ENCODE measurements around the gene MTUS2. TPM values are rescaled to one million over a fixed set of nuclear protein-coding genes. Genes with fewer than 3 reads are reported as not detected.

Gene MTUS2
- total and polyA plus RNA-seq, 2 experiments from 2014 or later, result 0.27 to 0.38 TPM

DNA sequence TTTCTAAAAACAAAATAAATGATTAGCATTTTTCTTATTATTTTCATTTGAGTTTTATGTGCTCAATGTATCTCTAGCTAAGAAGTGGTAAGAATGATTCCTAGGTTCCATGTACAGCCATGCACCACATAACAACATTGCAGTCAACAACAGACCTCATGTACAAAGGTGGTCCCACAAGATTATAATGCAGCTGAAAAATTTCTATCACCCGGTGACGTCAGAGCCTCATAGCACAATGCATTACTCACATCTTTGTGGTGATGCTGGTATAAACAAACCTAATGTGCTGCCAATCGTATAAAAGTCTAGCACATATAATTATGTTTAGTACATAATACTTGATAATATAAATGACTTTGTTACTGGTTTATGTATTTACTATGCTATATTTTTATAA, 654.9 kb downstream of the MTUS2 start:
- H3K27ac ChIP-seq (ENCODE audit: low read depth), result no peak overlapping the region
- Mint-ChIP-seq H3K27me3 (ENCODE audit: insufficient read depth, low read depth, poor library complexity) (peaks cover 4% of the 10 kb centered on the region), H3K36me3 (ENCODE audit: low read depth) (no peaks in the 10 kb centered on the region), H3K9me3 (no peaks in the 10 kb centered on the region), H3K27ac (no peak overlapping the region), H3K4me1 (peaks cover 3% of the 10 kb centered on the region; the same call in 2 of the 3 replicates), H3K4me3 (no peak overlapping the region)
- DNase-seq (ENCODE audit: low spot score) (no peak), ATAC-seq (no peak)
- H2AFZ ChIP-seq, result no peak overlapping the region
- no peak for TF ChIP-seq CREB1 (CRISPR knock-in tag; IDR thresholded peaks at IDR 0.05; ENCODE audit: low read depth)
- TF ChIP-seq, protein P1, sequence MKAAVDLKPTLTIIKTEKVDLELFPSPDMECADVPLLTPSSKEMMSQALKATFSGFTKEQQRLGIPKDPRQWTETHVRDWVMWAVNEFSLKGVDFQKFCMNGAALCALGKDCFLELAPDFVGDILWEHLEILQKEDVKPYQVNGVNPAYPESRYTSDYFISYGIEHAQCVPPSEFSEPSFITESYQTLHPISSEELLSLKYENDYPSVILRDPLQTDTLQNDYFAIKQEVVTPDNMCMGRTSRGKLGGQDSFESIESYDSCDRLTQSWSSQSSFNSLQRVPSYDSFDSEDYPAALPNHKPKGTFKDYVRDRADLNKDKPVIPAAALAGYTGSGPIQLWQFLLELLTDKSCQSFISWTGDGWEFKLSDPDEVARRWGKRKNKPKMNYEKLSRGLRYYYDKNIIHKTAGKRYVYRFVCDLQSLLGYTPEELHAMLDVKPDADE (IDR thresholded peaks at IDR 0.05), result no peak
- no peak for TF ChIP-seq STAT1 (IDR thresholded peaks at IDR 0.05; ENCODE audit: unreplicated experiment)
- no peak for TF ChIP-seq EZH2phosphoT487 (IDR thresholded peaks at IDR 0.05; ENCODE audit: unreplicated experiment)
- TF ChIP-seq, protein P2, sequence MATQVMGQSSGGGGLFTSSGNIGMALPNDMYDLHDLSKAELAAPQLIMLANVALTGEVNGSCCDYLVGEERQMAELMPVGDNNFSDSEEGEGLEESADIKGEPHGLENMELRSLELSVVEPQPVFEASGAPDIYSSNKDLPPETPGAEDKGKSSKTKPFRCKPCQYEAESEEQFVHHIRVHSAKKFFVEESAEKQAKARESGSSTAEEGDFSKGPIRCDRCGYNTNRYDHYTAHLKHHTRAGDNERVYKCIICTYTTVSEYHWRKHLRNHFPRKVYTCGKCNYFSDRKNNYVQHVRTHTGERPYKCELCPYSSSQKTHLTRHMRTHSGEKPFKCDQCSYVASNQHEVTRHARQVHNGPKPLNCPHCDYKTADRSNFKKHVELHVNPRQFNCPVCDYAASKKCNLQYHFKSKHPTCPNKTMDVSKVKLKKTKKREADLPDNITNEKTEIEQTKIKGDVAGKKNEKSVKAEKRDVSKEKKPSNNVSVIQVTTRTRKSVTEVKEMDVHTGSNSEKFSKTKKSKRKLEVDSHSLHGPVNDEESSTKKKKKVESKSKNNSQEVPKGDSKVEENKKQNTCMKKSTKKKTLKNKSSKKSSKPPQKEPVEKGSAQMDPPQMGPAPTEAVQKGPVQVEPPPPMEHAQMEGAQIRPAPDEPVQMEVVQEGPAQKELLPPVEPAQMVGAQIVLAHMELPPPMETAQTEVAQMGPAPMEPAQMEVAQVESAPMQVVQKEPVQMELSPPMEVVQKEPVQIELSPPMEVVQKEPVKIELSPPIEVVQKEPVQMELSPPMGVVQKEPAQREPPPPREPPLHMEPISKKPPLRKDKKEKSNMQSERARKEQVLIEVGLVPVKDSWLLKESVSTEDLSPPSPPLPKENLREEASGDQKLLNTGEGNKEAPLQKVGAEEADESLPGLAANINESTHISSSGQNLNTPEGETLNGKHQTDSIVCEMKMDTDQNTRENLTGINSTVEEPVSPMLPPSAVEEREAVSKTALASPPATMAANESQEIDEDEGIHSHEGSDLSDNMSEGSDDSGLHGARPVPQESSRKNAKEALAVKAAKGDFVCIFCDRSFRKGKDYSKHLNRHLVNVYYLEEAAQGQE (IDR thresholded peaks at IDR 0.05; ENCODE audit: unreplicated experiment), result no peak
- TF ChIP-seq, protein P3, sequence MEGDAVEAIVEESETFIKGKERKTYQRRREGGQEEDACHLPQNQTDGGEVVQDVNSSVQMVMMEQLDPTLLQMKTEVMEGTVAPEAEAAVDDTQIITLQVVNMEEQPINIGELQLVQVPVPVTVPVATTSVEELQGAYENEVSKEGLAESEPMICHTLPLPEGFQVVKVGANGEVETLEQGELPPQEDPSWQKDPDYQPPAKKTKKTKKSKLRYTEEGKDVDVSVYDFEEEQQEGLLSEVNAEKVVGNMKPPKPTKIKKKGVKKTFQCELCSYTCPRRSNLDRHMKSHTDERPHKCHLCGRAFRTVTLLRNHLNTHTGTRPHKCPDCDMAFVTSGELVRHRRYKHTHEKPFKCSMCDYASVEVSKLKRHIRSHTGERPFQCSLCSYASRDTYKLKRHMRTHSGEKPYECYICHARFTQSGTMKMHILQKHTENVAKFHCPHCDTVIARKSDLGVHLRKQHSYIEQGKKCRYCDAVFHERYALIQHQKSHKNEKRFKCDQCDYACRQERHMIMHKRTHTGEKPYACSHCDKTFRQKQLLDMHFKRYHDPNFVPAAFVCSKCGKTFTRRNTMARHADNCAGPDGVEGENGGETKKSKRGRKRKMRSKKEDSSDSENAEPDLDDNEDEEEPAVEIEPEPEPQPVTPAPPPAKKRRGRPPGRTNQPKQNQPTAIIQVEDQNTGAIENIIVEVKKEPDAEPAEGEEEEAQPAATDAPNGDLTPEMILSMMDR (conservative IDR thresholded peaks at IDR 0.05; ENCODE audit: low read depth in 2 of 2), result no peak
- TF ChIP-seq ZNF331 (CRISPR knock-in tag; IDR thresholded peaks at IDR 0.05; ENCODE audit: low read depth), result no peak
- TF ChIP-seq POLR2AphosphoS5 (IDR thresholded peaks at IDR 0.05; ENCODE audit: low read depth), result no peak
- TF ChIP-seq ZNF114 (CRISPR knock-in tag; IDR thresholded peaks at IDR 0.05), result no peak
- TF ChIP-seq EZH2 (IDR thresholded peaks at IDR 0.05; ENCODE audit: low read depth, unreplicated experiment), result no peak
- no peak for TF ChIP-seq JUNB (IDR thresholded peaks at IDR 0.05; ENCODE audit: unreplicated experiment)
- TF ChIP-seq, protein P4, sequence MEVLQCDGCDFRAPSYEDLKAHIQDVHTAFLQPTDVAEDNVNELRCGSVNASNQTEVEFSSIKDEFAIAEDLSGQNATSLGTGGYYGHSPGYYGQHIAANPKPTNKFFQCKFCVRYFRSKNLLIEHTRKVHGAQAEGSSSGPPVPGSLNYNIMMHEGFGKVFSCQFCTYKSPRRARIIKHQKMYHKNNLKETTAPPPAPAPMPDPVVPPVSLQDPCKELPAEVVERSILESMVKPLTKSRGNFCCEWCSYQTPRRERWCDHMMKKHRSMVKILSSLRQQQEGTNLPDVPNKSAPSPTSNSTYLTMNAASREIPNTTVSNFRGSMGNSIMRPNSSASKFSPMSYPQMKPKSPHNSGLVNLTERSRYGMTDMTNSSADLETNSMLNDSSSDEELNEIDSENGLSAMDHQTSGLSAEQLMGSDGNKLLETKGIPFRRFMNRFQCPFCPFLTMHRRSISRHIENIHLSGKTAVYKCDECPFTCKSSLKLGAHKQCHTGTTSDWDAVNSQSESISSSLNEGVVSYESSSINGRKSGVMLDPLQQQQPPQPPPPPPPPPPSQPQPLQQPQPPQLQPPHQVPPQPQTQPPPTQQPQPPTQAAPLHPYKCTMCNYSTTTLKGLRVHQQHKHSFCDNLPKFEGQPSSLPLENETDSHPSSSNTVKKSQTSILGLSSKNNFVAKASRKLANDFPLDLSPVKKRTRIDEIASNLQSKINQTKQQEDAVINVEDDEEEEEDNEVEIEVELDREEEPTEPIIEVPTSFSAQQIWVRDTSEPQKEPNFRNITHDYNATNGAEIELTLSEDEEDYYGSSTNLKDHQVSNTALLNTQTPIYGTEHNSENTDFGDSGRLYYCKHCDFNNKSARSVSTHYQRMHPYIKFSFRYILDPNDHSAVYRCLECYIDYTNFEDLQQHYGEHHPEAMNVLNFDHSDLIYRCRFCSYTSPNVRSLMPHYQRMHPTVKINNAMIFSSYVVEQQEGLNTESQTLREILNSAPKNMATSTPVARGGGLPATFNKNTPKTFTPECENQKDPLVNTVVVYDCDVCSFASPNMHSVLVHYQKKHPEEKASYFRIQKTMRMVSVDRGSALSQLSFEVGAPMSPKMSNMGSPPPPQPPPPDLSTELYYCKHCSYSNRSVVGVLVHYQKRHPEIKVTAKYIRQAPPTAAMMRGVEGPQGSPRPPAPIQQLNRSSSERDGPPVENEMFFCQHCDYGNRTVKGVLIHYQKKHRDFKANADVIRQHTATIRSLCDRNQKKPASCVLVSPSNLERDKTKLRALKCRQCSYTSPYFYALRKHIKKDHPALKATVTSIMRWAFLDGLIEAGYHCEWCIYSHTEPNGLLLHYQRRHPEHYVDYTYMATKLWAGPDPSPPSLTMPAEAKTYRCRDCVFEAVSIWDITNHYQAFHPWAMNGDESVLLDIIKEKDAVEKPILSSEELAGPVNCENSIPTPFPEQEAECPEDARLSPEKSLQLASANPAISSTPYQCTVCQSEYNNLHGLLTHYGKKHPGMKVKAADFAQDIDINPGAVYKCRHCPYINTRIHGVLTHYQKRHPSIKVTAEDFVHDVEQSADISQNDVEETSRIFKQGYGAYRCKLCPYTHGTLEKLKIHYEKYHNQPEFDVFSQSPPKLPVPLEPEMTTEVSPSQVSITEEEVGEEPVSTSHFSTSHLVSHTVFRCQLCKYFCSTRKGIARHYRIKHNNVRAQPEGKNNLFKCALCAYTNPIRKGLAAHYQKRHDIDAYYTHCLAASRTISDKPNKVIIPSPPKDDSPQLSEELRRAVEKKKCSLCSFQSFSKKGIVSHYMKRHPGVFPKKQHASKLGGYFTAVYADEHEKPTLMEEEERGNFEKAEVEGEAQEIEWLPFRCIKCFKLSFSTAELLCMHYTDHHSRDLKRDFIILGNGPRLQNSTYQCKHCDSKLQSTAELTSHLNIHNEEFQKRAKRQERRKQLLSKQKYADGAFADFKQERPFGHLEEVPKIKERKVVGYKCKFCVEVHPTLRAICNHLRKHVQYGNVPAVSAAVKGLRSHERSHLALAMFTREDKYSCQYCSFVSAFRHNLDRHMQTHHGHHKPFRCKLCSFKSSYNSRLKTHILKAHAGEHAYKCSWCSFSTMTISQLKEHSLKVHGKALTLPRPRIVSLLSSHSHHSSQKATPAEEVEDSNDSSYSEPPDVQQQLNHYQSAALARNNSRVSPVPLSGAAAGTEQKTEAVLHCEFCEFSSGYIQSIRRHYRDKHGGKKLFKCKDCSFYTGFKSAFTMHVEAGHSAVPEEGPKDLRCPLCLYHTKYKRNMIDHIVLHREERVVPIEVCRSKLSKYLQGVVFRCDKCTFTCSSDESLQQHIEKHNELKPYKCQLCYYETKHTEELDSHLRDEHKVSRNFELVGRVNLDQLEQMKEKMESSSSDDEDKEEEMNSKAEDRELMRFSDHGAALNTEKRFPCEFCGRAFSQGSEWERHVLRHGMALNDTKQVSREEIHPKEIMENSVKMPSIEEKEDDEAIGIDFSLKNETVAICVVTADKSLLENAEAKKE (CRISPR knock-in tag; IDR thresholded peaks at IDR 0.05), result no peak
- TF ChIP-seq NANOG (IDR thresholded peaks at IDR 0.05; ENCODE audit: borderline replicate concordance), result no peak
- no peaks in the 10 kb centered on the region for H3K27me3 ChIP-seq (ENCODE audit: insufficient read depth)
- no peaks in the 10 kb centered on the region for H3K79me2 ChIP-seq (replicated peaks; ENCODE audit: insufficient read depth)
- no peak overlapping the region for H3K4me2 ChIP-seq
- H4K20me1 ChIP-seq (replicated peaks; ENCODE audit: insufficient read depth), result no peaks in the 10 kb centered on the region
- H3F3A ChIP-seq (replicated peaks; ENCODE audit: low read depth), result no peaks in the 10 kb centered on the region
- no peaks in the 10 kb centered on the region for H3K9me2 ChIP-seq (ENCODE audit: insufficient read depth)
- no peak overlapping the region for H3K4me3 ChIP-seq
- no peaks in the 10 kb centered on the region for H3K36me3 ChIP-seq (ENCODE audit: insufficient read depth)
- no peaks in the 10 kb centered on the region; the same call in 1 of the 2 replicates for H3K4me1 ChIP-seq (ENCODE audit: insufficient read depth)
